SK-N-SH treated with all-trans-retinoic acid at 6 μM for 48 hours (cell line): ENCODE data around the gene FOXO1.

Experiments used
- ATAC-seq: fragments of 200-7000 bp; cut with Tn5 transposase; 3 replicates; pipeline ENCODE4 v1.9.1; 2020; ENCODE audit warnings: mild to moderate bottlenecking, moderate library complexity
- ARNTL ChIP-seq: fragments of 450-650 bp; formaldehyde crosslinking; IDR thresholded peaks from 2 replicates; pipeline ENCODE4 v1.5.0; 2020; ENCODE audit warnings: low read depth, mild to moderate bottlenecking, moderate library complexity, borderline replicate concordance
- BACH2 ChIP-seq: fragments of 250-450 bp; sonication (Bioruptor Pico); IDR thresholded peaks from 2 replicates; pipeline ENCODE4 v1.9.0; 2021; ENCODE audit warnings: mild to moderate bottlenecking, borderline replicate concordance
- CREB5 ChIP-seq: fragments of 250-450 bp; sonication (Bioruptor Pico); IDR thresholded peaks from 2 replicates; pipeline ENCODE4 v1.5.1; 2020; ENCODE audit warnings: low read depth, mild to moderate bottlenecking, moderate library complexity
- CSDC2 ChIP-seq: fragments of 250-450 bp; sonication (Bioruptor Pico); IDR thresholded peaks from 2 replicates; pipeline ENCODE4 v1.5.0; 2020; ENCODE audit warnings: mild to moderate bottlenecking, moderate library complexity
- ESRRG ChIP-seq: fragments of 250-450 bp; sonication (Bioruptor Pico); IDR thresholded peaks from 2 replicates; pipeline ENCODE4 v1.6.1; 2021; ENCODE audit warnings: mild to moderate bottlenecking
- GLIS3 ChIP-seq: fragments of 250-450 bp; sonication (Bioruptor Pico); IDR thresholded peaks from 2 replicates; pipeline ENCODE4 v1.5.0; 2020; ENCODE audit warnings: mild to moderate bottlenecking, moderate library complexity
- ISL1 ChIP-seq: fragments of 250-450 bp; sonication (Bioruptor Pico); IDR thresholded peaks from 2 replicates; pipeline ENCODE4 v2.1.2; 2022; ENCODE audit warnings: mild to moderate bottlenecking, moderate library complexity
- OSR1 ChIP-seq: fragments of 250-450 bp; sonication (Bioruptor Pico); IDR thresholded peaks from 2 replicates; pipeline ENCODE4 v1.8.0; 2022; ENCODE audit warnings: moderate library complexity, mild to moderate bottlenecking, inconsistent platforms
- POU6F1 ChIP-seq: fragments of 250-450 bp; sonication (Bioruptor Pico); IDR thresholded peaks from 2 replicates; pipeline ENCODE4 v1.8.0; 2021; ENCODE audit warnings: low read depth, mild to moderate bottlenecking, moderate library complexity, borderline replicate concordance
- PPARA ChIP-seq: fragments of 250-450 bp; sonication (Bioruptor Pico); IDR thresholded peaks from 2 replicates; pipeline ENCODE4 v1.5.0; 2020; ENCODE audit warnings: mild to moderate bottlenecking, borderline replicate concordance
- RARB ChIP-seq: fragments of 250-450 bp; sonication (Bioruptor Pico); IDR thresholded peaks from 2 replicates; pipeline ENCODE4 v1.8.0; 2021; ENCODE audit warnings: mild to moderate bottlenecking, moderate library complexity
- SNAI2 ChIP-seq: fragments of 250-450 bp; sonication (Bioruptor Pico); IDR thresholded peaks from 2 replicates; pipeline ENCODE4 v1.5.0; 2020; ENCODE audit warnings: mild to moderate bottlenecking, moderate library complexity
- TCF4 ChIP-seq: fragments of 250-450 bp; sonication (Bioruptor Pico); IDR thresholded peaks from 2 replicates; pipeline ENCODE4 v1.8.0; 2021; ENCODE audit warnings: mild to moderate bottlenecking, moderate library complexity, borderline replicate concordance
- ZFP3 ChIP-seq: fragments of 250-450 bp; sonication (Bioruptor Pico); IDR thresholded peaks from 2 replicates; pipeline ENCODE4 v1.5.0; 2020; ENCODE audit warnings: mild to moderate bottlenecking, moderate library complexity
- ZFP30 ChIP-seq: fragments of 450-650 bp; formaldehyde crosslinking; IDR thresholded peaks from 2 replicates; pipeline ENCODE4 v1.5.0; 2022; ENCODE audit warnings: mild to moderate bottlenecking, moderate library complexity
- ZNF565 ChIP-seq: fragments of 450-650 bp; formaldehyde crosslinking; conservative IDR thresholded peaks from 2 replicates; pipeline ENCODE4 v1.5.0; 2020; ENCODE audit warnings: low read depth, mild to moderate bottlenecking, moderate library complexity
- ZNF70 ChIP-seq: fragments of 450-650 bp; formaldehyde crosslinking; IDR thresholded peaks from 2 replicates; pipeline ENCODE4 v1.5.0; 2020; ENCODE audit warnings: mild to moderate bottlenecking, moderate library complexity
- ZNF8 ChIP-seq: fragments of 450-650 bp; formaldehyde crosslinking; IDR thresholded peaks from 2 replicates; pipeline ENCODE4 v1.5.0; 2020; ENCODE audit warnings: mild to moderate bottlenecking, moderate library complexity
- TF ChIP-seq, protein P1 (sequence below): fragments of 250-450 bp; sonication (Bioruptor Pico); IDR thresholded peaks from 2 replicates; pipeline ENCODE4 v1.5.0; 2020; ENCODE audit warnings: mild to moderate bottlenecking, moderate library complexity

FOXO1 gene

GRCh38 chr13:40518481-40518882 lies 148.0 kb downstream of the FOXO1 start:
- TF ChIP-seq SNAI2, result no peak
- no peak for TF ChIP-seq PPARA
- no peak for TF ChIP-seq ISL1 (CRISPR knock-in tag)
- TF ChIP-seq ARNTL (CRISPR knock-in tag), result no peak
- no peak for TF ChIP-seq TCF4 (CRISPR knock-in tag)
- no peak for TF ChIP-seq ZFP3 (CRISPR knock-in tag)
- TF ChIP-seq POU6F1 (CRISPR knock-in tag), result no peak
- TF ChIP-seq, protein P1, sequence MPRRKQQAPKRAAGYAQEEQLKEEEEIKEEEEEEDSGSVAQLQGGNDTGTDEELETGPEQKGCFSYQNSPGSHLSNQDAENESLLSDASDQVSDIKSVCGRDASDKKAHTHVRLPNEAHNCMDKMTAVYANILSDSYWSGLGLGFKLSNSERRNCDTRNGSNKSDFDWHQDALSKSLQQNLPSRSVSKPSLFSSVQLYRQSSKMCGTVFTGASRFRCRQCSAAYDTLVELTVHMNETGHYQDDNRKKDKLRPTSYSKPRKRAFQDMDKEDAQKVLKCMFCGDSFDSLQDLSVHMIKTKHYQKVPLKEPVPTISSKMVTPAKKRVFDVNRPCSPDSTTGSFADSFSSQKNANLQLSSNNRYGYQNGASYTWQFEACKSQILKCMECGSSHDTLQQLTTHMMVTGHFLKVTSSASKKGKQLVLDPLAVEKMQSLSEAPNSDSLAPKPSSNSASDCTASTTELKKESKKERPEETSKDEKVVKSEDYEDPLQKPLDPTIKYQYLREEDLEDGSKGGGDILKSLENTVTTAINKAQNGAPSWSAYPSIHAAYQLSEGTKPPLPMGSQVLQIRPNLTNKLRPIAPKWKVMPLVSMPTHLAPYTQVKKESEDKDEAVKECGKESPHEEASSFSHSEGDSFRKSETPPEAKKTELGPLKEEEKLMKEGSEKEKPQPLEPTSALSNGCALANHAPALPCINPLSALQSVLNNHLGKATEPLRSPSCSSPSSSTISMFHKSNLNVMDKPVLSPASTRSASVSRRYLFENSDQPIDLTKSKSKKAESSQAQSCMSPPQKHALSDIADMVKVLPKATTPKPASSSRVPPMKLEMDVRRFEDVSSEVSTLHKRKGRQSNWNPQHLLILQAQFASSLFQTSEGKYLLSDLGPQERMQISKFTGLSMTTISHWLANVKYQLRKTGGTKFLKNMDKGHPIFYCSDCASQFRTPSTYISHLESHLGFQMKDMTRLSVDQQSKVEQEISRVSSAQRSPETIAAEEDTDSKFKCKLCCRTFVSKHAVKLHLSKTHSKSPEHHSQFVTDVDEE (CRISPR knock-in tag), result no peak
- ATAC-seq, result peak; percentile 18; the same call in 2 of the 3 replicates

DNA sequence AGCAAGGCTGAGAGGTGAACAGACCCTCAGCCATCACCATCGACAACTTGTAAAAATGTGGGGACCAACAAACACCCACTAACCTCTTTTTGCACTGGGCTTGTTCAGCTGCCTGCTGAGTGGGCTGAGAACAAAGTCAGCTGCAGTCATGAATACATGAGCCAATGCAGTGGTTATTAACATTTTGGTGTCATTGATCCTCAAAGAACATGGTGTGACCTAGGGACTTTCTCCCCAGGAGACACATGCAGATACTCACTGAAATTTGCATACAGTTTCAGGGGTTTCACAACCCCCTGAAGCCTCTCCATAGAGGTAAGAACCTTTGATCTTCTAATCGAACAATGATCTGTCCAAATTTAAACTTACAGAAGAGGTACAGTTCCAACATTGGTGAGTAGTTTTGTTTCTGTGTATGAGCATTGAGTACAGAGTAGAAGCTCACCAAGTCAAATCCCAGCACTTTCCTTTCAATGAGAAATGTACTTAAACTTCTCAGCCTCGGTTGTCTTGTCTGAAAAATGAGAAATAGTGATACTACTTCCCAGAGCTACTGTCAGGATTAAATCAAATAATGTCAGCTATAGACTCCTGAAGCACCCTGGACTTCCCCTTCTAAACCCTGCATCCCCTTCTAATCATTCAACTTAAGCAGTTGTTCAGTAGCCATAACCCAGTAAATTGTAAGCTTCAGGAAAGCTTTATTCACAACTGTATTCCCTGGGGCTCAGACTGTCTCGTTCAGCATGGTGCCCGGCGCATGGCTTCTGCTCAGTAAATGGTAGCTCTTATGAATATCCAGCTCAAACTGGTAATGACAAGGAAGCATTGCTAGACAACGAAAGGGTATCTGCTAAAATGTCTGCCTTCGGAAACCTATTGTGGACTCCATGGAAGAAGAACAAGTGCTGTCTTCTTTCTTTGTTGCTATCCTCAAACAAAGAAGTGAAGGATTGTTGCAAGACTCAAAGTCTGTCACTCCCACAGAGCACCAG lies 148.7 kb downstream of the FOXO1 start:
- no peak for TF ChIP-seq BACH2 (CRISPR knock-in tag)
- TF ChIP-seq ZFP3 (CRISPR knock-in tag), result no peak
- TF ChIP-seq ESRRG (CRISPR knock-in tag), result no peak
- no peak for TF ChIP-seq ISL1 (CRISPR knock-in tag)
- TF ChIP-seq ZNF70, result no peak
- TF ChIP-seq TCF4 (CRISPR knock-in tag), result no peak
- TF ChIP-seq POU6F1 (CRISPR knock-in tag), result no peak
- no peak for TF ChIP-seq ZFP30 (CRISPR knock-in tag)
- no peak for TF ChIP-seq ZNF565 (CRISPR knock-in tag)
- no peak for TF ChIP-seq CSDC2 (CRISPR knock-in tag)
- TF ChIP-seq, all 23 proteins: peak for 0
- no peak for ATAC-seq

GRCh38 chr13:40515702-40516101 lies 150.7 kb downstream of the FOXO1 start:
- no peak for ATAC-seq

GRCh38 chr13:40514802-40515201 lies 151.6 kb downstream of the FOXO1 start:
- no peak for ATAC-seq
- TF ChIP-seq SNAI2 (no peak), GLIS3 (CRISPR knock-in tag) (no peak), BACH2 (CRISPR knock-in tag) (no peak), PPARA (no peak), ARNTL (CRISPR knock-in tag) (no peak), ZFP30 (CRISPR knock-in tag) (no peak), CREB5 (CRISPR knock-in tag) (no peak), RARB (CRISPR knock-in tag) (no peak), ZNF70 (no peak), TCF4 (CRISPR knock-in tag) (no peak), ZNF565 (CRISPR knock-in tag) (no peak), POU6F1 (CRISPR knock-in tag) (no peak)

More at GRCh38 chr13:40515702-40516101, 150.7 kb downstream of the FOXO1 start:
- TF ChIP-seq ZNF8 (no peak), OSR1 (no peak), TCF4 (CRISPR knock-in tag) (no peak), ZFP30 (CRISPR knock-in tag) (no peak)
